Umbilical cord (tissue), 2 donors: ENCODE data around the gene ECE1. TPM values are rescaled to one million over a fixed set of nuclear protein-coding genes. Genes with fewer than 3 reads are reported as not detected.

ENCODE experiments used
- DNase-seq: peaks from one replicate; pipeline ENCODE4 v3.0.0-alpha.2; 2015; ENCODE audit warnings: low spot score
- total RNA-seq: library from RNA; depleted of rRNA; stranded (reverse); fragments of >200 nt; gene quantifications from one replicate; pipeline ENCODE4 v1.2.3, GENCODE V29; 2014; ENCODE audit warnings: low replicate concordance; ENCODE audit not compliant: insufficient read depth

The ECE1 gene
- total RNA-seq, 1 donor from 2014 or later: 43.6 TPM

DNA sequence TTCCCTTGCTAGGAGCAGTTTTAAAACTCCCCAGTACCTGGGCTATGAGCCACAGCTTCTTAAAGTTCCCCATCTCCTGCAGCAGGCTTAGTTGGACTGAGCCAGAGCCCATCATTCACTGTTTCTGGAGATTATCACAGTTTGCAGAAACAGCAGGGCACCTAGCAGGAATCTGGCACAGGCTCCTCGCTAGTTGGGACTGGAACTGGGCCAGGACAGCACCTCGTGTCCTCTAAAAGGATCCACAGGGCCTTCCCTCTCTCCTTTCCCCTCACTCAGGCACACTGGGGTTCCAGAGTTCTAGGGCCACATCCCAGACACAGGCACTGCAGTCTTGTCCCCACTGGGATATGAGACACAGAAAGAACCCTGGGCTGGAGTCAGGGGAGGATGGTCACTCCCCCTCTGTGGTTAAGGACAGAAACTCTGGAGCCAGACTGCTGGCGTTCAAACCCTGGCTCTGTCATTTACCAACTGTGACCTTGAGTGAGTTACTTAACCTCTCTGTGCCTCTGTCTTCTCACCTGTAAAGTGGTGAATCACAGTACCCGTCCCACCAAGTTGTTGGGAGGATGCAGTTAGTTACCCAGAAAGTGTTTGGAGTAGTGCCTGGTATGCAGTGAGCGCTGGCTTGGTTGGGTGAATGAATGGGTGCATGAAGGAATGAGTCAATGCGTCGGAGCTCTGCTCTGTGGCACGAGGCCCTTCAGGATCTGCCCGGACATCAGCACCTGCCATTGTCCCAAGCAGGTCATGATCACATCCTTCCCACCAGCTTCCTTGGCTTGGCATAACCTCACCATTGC is 18.8 kb upstream of the ECE1 start:
- DNase-seq: peak; percentile 92

- DNase-seq: peak; percentile 88
Measured at GRCh38 chr1:21308330-21308729, 18.1 kb upstream of the ECE1 start.

DNA sequence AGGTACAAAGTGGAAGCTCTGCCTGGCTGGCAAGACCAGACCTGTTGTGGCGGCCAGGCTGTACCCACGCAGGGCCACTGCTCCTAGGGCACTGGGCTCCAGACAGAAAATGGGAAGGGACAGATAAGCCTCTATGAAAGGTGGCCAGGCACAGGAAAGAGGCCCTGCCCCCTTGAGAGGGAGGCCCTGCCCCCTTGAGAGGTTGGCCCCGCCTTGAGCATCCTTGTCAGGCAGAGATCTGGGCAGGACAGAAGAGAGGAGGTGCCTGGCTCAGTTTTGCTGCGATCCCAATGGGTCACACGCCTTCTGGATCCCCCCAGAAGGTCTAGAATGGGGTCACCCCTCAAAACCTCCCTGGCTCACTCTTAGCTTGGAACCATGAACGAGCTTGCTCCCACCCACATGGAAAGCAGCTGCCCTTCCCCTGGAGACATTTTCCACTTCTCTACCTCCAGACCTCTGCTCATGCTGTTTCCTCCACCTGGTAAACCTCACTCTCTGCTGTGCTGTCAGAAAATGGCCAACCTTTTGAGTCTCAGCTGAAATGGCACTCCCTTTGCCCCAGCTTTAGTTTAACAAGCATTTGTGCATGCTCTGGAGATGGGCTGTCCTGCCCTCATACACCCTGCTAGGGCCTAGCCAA is 17.5 kb upstream of the ECE1 start:
- no peak for DNase-seq

GRCh38 chr1:21307210-21307609 is 16.9 kb upstream of the ECE1 start:
- no peak for DNase-seq

DNA sequence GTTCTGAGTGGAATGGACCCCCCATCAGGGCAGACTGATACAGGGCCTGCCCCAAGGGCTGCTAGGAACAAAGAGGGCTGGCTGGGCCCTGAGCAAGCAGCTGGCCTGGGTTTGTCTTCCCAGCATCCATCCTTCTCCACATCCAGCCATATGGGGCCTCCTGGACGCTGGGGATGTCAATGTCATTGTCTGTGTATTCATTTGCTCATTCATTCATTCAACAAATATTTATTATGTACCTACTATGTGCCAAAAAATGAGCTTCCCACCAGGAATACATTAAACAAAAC is 15.6 kb upstream of the ECE1 start:
- DNase-seq: no peak

DNA sequence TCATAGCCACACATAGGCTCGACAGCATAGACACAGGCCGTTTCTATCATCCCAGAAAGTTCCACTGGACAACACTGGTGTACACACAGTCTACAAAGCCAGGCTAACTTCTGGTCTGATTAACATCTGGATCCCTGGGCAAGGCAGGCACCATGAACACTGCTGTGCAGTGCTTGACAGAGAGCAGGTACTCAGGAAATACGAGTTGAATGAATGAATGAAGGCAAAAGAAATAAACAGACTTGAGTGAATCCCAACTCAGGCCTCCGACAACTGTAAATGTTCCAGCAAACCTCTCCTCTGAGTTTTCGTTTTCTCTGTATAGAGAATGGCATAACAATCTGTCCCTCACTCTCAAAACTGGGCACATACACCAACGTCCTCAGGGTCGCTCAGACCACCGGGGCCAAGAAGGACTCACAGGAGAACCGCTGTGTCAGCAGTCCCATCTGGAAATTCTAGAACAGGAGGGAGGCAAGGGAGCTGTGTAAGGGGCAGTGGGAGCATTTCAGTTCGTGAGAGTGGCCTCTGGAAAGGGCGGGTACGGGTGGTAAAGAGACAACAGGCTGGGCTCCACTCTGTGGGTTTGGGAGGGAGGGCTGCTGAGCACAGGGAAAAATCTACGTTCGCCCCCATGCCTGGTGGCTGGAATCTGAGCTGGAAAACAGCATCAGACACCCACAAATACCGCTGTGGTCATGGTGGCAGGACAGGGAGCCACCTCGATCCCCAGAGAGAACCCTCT is 15.1 kb upstream of the ECE1 start:
- no peak for DNase-seq

- no peak for DNase-seq
Measured at GRCh38 chr1:21304488-21304887, 14.2 kb upstream of the ECE1 start.

DNA sequence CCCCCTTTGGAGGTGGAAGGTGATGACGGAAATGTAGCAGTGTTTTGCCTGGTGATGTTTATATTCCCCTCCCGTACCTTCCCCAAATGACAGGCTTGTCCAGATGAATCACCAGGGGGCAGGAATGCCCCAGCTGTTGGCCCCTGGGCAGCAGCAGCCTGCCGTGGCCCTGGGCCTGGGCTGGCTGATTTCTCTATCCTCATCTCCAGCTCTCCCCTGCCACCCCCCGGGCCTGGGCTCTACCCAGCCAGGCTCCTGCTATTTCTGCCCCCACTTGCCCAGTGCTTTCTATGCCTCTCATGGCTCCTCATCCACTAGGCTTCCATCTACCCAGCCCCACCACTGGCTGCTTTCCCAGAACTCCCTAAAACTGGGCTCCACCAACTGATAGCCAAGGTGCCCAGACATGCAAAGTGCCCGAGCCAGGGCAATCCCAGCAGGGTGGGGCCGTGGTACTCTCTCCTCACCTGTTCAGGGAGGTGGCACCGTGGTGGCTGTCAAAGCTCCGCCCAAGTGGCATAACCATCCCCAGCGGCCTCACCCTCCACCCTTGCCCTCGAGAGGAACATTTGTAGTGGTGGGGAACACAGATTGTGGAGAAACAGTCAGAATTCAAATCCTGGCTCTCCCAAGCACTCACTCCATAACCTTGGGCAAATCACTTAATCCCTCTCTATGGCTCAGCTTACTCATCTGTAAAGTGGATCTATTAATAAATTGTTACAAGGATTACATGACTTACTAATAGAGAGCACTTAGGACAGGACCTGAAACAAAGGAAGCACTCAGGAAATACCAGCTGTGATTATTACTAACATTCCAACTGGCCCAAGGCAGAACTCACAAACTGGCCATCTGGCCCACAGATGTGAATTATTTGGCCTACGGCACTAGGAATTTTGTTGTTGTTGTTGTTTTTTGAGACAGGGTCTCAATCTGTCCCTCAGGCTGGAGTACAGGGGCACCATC is 12.8 kb upstream of the ECE1 start:
- DNase-seq: no peak

DNA sequence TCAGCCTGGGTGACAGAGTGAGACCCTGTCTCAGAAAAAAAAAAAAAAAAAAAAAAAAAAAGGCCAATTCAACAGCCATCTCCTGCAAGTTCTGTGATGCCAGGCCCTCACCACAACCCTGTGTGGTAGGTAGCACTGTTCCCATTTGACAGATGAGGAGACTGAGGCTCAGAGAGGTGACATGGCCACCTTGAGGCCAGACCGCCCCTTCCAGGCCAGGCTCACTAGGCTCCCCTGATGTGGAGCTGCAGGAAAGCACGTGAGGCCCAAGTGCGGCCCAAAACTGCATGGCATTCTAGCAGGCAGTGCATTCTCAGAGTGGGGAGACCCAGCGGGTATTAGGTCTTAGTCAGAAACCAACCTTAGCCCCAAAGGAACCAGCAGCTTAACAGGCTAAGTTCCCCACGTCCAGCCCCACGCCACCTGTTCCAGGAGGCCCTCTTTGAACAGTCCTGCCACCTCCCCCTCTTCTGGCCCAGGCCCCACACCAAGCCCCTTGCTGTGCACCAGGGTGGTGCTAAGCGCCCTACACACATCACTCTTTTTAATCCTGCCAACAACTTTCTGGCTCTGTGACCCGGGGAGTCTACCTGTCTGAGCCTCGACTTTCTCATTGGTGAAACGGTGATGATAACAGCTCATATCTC is 11.7 kb upstream of the ECE1 start:
- DNase-seq: no peak

DNA sequence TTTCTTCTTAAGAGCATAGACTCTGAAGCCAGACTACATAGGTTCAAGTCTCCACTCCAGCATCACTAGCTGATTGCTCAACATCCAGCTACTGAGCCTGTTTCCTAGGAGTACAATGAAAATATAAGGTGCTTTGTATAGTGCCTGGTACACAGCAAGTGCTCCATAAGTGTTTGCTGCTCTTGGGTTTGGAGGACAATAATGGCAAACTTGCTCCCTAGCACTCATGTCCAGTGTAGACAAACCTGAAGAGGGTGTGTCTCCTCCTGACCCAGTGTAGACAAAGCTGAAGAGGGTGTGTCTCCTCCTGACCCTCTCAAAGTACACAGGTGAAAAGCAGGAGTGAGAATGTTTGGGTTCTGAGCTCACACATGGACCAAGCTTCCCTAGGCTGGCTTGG is 10.5 kb upstream of the ECE1 start:
- no peak for DNase-seq

- no peak for DNase-seq
Measured at GRCh38 chr1:21299780-21300395, 9.6 kb upstream of the ECE1 start.

- no peak for DNase-seq
Measured at GRCh38 chr1:21298981-21299391, 8.7 kb upstream of the ECE1 start.

DNA sequence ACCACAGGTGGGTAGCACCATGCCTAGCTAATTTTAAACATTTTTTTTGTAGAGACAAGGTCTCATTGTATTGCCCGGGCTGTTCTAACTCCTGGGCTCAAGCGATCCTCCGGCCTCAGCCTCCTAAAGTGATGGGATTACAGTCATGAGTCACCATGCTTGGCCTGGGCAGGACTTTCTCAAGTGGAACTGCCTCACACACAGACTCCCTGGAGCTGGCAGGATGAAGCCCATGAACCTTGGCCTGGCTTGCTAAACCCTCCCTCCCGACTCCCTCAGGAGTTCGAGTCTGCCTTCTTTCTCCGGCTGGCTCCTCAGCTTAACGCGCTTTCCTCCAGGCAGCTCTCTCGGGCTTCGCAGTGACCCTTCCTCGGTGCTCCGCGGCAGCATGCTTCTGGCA is 7.7 kb upstream of the ECE1 start:
- DNase-seq: no peak

- DNase-seq: no peak
Measured at GRCh38 chr1:21296509-21297354, 6.5 kb upstream of the ECE1 start.

GRCh38 chr1:21295545-21295944 is 5.3 kb upstream of the ECE1 start:
- no peak for DNase-seq

- DNase-seq: no peak
Measured at GRCh38 chr1:21295002-21295401, 4.7 kb upstream of the ECE1 start.

DNA sequence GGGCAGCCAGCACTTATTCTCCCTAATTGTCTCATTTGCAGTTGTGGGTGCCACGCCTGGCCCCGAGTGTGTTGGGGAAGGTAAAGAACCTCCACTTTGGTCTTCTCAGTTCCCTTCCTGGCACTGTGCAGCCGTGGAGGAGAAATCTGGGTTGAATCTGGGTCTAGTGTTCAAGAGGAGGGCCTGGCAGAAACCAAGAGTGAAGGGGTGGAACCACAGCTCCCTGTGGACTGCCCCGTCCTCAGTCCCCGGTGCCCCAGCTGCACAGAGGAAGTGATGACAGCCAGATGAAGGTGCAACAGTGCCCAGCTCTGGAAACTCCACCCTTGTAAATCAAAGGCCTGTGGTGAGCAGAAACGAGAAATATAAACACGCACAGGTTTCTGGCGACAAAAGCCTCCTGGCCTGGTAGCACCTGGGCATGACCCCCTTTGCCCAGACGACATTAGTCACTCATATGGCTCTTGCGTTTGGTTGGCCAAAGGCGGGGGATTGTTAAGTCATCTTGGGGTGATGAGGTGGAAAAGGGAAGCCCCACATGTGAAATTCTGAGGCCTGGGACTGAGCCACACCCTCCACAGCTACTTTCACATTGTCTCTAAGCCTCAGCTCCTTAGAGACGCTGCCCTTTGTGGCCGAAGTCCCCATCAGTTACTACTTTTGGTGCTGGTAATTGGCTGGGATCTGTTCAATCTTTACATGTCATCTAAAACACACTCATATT is 4.2 kb upstream of the ECE1 start:
- no peak for DNase-seq

GRCh38 chr1:21293537-21294265 is 3.4 kb upstream of the ECE1 start:
- DNase-seq: peak; percentile 43
